K562 (cell line): ENCODE results near the gene KISS1R. TPM values are rescaled to one million over a fixed set of nuclear protein-coding genes. Genes with fewer than 3 reads are reported as not detected.

Experiments
- ATAC-seq: fragments of 200-7000 bp; cut with Tn5 transposase; 3 replicates; pipeline ENCODE4 v1.9.1; 2020; ENCODE audit warnings: moderate library complexity
- BruUV-seq: library from RNA; stranded (reverse); fragments of 400-500 nt; replicated peaks from 2 replicates; lab custom pipeline; 2021; lab: Mats Ljungman, UMichigan
- CTCF ChIA-PET: fragments of 300-600 bp; formaldehyde crosslinking; extraction: SDS; loops from one replicate; lab custom pipeline; 2021; ENCODE audit warnings: low intra/inter-chr PET ratio; lab: Yijun Ruan, JAX
- POLR2A ChIA-PET: fragments of 300-600, 350-650 bp; sonication (Branson Sonifier 250); formaldehyde crosslinking; extraction: SDS; loops from one replicate; lab custom pipeline; 2021; ENCODE audit warnings: antibody characterized with exemption, inconsistent platforms; lab: Yijun Ruan, JAX
- DNase-seq, 4 experiments: peaks; one replicate each; pipeline versions ENCODE4 v3.0.0 to v3.0.0-alpha.2; 2011 to 2018; ENCODE audit warnings: low spot score in 3 of 4, mixed read lengths in 3 of 4; ENCODE audit errors: extremely low read depth in 1 of 4
- FAIRE-seq: peaks from 2 replicates; lab custom pipeline; 2011; peaks lifted over from hg19 to GRCh38; lab: Jason Lieb, UNC
- H2AFZ ChIP-seq: 2 replicates; pipeline ENCODE4 v1.6.0; 2011; ENCODE audit warnings: low read depth, low read length, control low read depth, inconsistent platforms
- H3K27ac ChIP-seq: fragments of 200-600 bp; 3 replicates; pipeline ENCODE4 v1.8.0; 2011; ENCODE audit warnings: low read depth, mild to moderate bottlenecking, control low read depth, inconsistent platforms, low read length, moderate library complexity, mixed read lengths; ENCODE audit errors: extremely low read depth
- H3K27me3 ChIP-seq, 2 experiments: fragments of 300-600 bp in 1 of 2; 2 replicates in 1 of 2; 3 replicates in 1 of 2; pipeline versions ENCODE4 v1.6.0 to v1.8.0; 2011; ENCODE audit warnings: inconsistent platforms in 2 of 2, low read length in 2 of 2, mild to moderate bottlenecking in 1 of 2, mixed read lengths in 1 of 2, moderate library complexity in 1 of 2; ENCODE audit not compliant: control insufficient read depth in 2 of 2, insufficient read depth in 2 of 2
- H3K36me3 ChIP-seq: fragments of 300-600 bp; 3 replicates; pipeline ENCODE4 v1.8.0; 2011; ENCODE audit warnings: mild to moderate bottlenecking, low read length, inconsistent platforms; ENCODE audit not compliant: control insufficient read depth, insufficient read depth
- H3K4me1 ChIP-seq, 2 experiments: fragments of 200-600 bp in 1 of 2; replicated peaks in 1 of 2; 2 replicates in 1 of 2; 3 replicates in 1 of 2; pipeline versions ENCODE4 v1.5.1 to v1.8.0; 2011; ENCODE audit warnings: inconsistent platforms in 2 of 2, low read length in 2 of 2, mild to moderate bottlenecking in 1 of 2, mixed read lengths in 1 of 2, moderate library complexity in 1 of 2; ENCODE audit not compliant: control insufficient read depth in 2 of 2, insufficient read depth in 2 of 2
- H3K4me2 ChIP-seq: 2 replicates; pipeline ENCODE4 v1.6.1; 2011; ENCODE audit warnings: low read length, control low read depth, inconsistent platforms, mixed read lengths; ENCODE audit not compliant: insufficient read depth
- H3K4me3 ChIP-seq: fragments of 200-600 bp; sonication (generic), shearing (Covaris generic); 2 replicates; pipeline ENCODE4 v1.5.1; 2016; ENCODE audit warnings: control low read depth, inconsistent platforms
- H3K79me2 ChIP-seq: fragments of 200-600 bp; 3 replicates; pipeline ENCODE4 v1.8.0; 2011; ENCODE audit warnings: low read length, inconsistent platforms; ENCODE audit not compliant: control insufficient read depth, insufficient read depth
- H3K9ac ChIP-seq, 2 experiments: 2 replicates each; pipeline versions ENCODE4 v1.6.0 to v1.6.1; 2011; ENCODE audit warnings: low read depth in 2 of 2, low read length in 2 of 2, control low read depth in 1 of 2, inconsistent platforms in 1 of 2, mild to moderate bottlenecking in 1 of 2, mixed read lengths in 1 of 2; ENCODE audit not compliant: insufficient read depth in 1 of 2
- H3K9me1 ChIP-seq: one replicate; pipeline ENCODE4 v1.6.0; 2011; ENCODE audit warnings: inconsistent platforms, mild to moderate bottlenecking, low read length, moderate library complexity; ENCODE audit not compliant: control insufficient read depth, insufficient read depth
- H3K9me3 ChIP-seq: replicated peaks from 2 replicates; pipeline ENCODE4 v1.5.1; 2011; ENCODE audit warnings: low read depth, low read length, inconsistent platforms; ENCODE audit not compliant: control insufficient read depth, insufficient read depth
- H4K20me1 ChIP-seq: replicated peaks from 2 replicates; pipeline ENCODE4 v1.6.1; 2011; ENCODE audit warnings: low read length, inconsistent platforms, mixed read lengths; ENCODE audit not compliant: control insufficient read depth, insufficient read depth
- ATF1 ChIP-seq, 2 experiments: fragments of 450-650 bp in 1 of 2; IDR thresholded peaks; 2 replicates each; pipeline ENCODE4 v1.6.1; 2016; ENCODE audit warnings: missing compliant biosample characterization in 1 of 2, missing genetic modification characterization in 1 of 2
- BHLHE40 ChIP-seq: IDR thresholded peaks from 2 replicates; pipeline ENCODE4 v1.6.1; 2011; ENCODE audit warnings: low read length, improper control_type of control experiment
- CBFA2T2 ChIP-seq: fragments of 450-650 bp; conservative IDR thresholded peaks from 2 replicates; pipeline ENCODE4 v1.6.1; 2017; ENCODE audit warnings: mild to moderate bottlenecking
- CBFB ChIP-seq: sonication (generic); formaldehyde crosslinking; IDR thresholded peaks from 2 replicates; pipeline ENCODE4 v1.4.0; 2020; ENCODE audit warnings: mild to moderate bottlenecking, missing genetic modification reagents
- EP400 ChIP-seq: fragments of 450-650 bp; IDR thresholded peaks from 2 replicates; pipeline ENCODE4 v1.6.1; 2017; ENCODE audit warnings: antibody characterized with exemption, mild to moderate bottlenecking, moderate library complexity
- MCM7 ChIP-seq, 2 experiments: fragments of 450-650 bp; IDR thresholded peaks; 2 replicates each; pipeline ENCODE4 v1.6.1; 2016 to 2018
- SMARCA5 ChIP-seq: fragments of 450-650 bp; IDR thresholded peaks from 2 replicates; pipeline ENCODE4 v1.6.1; 2016
- SP2 ChIP-seq: IDR thresholded peaks from 2 replicates; pipeline ENCODE4 v1.6.1; 2011; ENCODE audit warnings: mild to moderate bottlenecking, low read depth, low read length, moderate library complexity; ENCODE audit not compliant: poor library complexity, severe bottlenecking; ENCODE audit errors: extremely low read depth
- TCF7L2 ChIP-seq: fragments of 150-350 bp; IDR thresholded peaks from 2 replicates; pipeline ENCODE4 v1.6.1; 2016; ENCODE audit warnings: low read depth, mild to moderate bottlenecking, low read length, moderate library complexity
- ZBTB7A ChIP-seq: IDR thresholded peaks from 2 replicates; pipeline ENCODE4 v1.6.1; 2011; ENCODE audit warnings: low read depth, mild to moderate bottlenecking, low read length, moderate library complexity, borderline replicate concordance; ENCODE audit not compliant: control insufficient read depth
- ZKSCAN8 ChIP-seq: fragments of 200-800 bp; sonication (Bioruptor generic); IDR thresholded peaks from 2 replicates; pipeline ENCODE4 v1.6.1; 2016; ENCODE audit warnings: missing genetic modification characterization, missing compliant biosample characterization
- WGBS: fragments of 100-300 bp; shearing (Covaris generic); methylation state at CpG from one replicate; pipeline ENCODE4 v1.1.6; 2016; ENCODE audit warnings: low coverage, mixed read lengths; ENCODE audit not compliant: insufficient coverage; ENCODE audit errors: missing lambda C conversion rate; 5-methylcytosine and 5-hydroxymethylcytosine counted together
- in situ Hi-C: fragments of 300-500 bp; cut with MboI; formaldehyde crosslinking; loops from 4 replicates; pipeline ENCODE4 v1.15.0; 2018; ENCODE audit warnings: inconsistent platforms, mixed read lengths
- intact Hi-C: fragments of 100-400 bp; cut with micrococcal nuclease; formaldehyde crosslinking; loops from 2 replicates; pipeline ENCODE4 v1.14.2; 2022
- polyA plus RNA-seq, 8 experiments: library from polyadenylated mRNA; depleted of rRNA in 4 of 8; stranded (reverse) in 5 of 8; unstranded in 3 of 8; fragments of >200 nt; fragmentation: Nextera tagmentation in 2 of 8; fragmentation: Illumina TruSeq in 1 of 8; extraction: Ambion mirVana in 2 of 8; extraction: Trizol in 1 of 8; gene quantifications; 2 replicates each; pipeline versions ENCODE4 v1.2.1 to v1.2.3, GENCODE V29; 2011 to 2014; ENCODE audit warnings: inconsistent platforms in 1 of 8, missing spikeins in 1 of 8
- total RNA-seq, 7 experiments: library from RNA; depleted of rRNA in 6 of 7; stranded (reverse); fragments of >200 nt in 6 of 7; fragmentation: Illumina TruSeq in 2 of 7; extraction: Trizol in 2 of 7; gene quantifications; 2 replicates each; pipeline versions ENCODE4 v1.2.1 to v1.2.3, GENCODE V29; 2011 to 2021; ENCODE audit warnings: low replicate concordance in 1 of 7
- TF ChIP-seq, protein P1 (sequence below): sonication (generic); formaldehyde crosslinking; IDR thresholded peaks from 2 replicates; pipeline ENCODE4 v1.9.0; 2022; ENCODE audit warnings: mild to moderate bottlenecking, missing genetic modification reagents
- TF ChIP-seq, protein P2 (sequence below): fragments of 450-650 bp; IDR thresholded peaks from 2 replicates; pipeline ENCODE4 v1.6.1; 2017; ENCODE audit warnings: antibody characterized with exemption, mild to moderate bottlenecking
- TF ChIP-seq, protein P3 (sequence below): sonication (generic); formaldehyde crosslinking; IDR thresholded peaks from 2 replicates; pipeline ENCODE4 v1.8.1; 2022; ENCODE audit warnings: missing genetic modification reagents

KISS1R gene
- total and polyA plus RNA-seq, 9 of the 15 experiments (the other 6 are each of a cell fraction or from before 2014, with no cell fraction given): 0.37 to 39.4 (median 2.0) TPM

DNA sequence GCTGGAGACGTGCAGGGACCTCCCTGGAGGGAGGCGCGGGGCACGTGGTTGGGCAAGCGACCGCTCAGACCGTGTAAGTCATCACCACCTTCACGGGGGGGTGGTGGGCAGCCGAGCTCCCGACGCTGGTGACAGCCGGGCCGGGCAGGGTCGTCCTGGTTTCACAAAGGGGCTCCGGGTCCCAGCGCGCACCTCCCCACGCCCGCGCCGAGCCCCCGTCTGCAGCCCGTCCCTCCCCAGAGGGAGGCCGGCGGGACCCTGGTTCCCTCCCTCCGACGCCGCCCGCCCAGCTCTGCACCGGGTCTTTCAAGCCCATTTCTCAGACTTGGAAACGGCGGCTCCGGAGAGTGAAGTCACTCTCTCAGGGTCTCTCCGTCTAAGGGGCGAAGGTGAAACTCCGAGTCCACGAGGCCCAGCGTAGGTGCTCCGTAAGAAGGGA lies 8.0 kb downstream of the KISS1R start:
- Histone ChIP-seq H3K4me3 (peak overlapping the region; percentile 99), H3K27me3 (no peaks in the 10 kb centered on the region), H3K27ac (peak overlapping the region; percentile 97), H3K9ac (peak overlapping the region; percentile 85 to 99), H3K4me1 (peaks cover 8 to 75% of the 10 kb centered on the region in 2 experiments; a peak in 4 of 5 replicates), H3K9me3 (no peaks in the 10 kb centered on the region), H3K4me2 (peak overlapping the region; percentile 95), H3K36me3 (peaks cover 20% of the 10 kb centered on the region; the same call in 2 of the 3 replicates), H2AFZ (peak overlapping the region; percentile 82), H3K79me2 (peaks cover 65% of the 10 kb centered on the region), H3K9me1 (no peaks in the 10 kb centered on the region), H4K20me1 (no peaks in the 10 kb centered on the region; the same call in 1 of the 2 replicates)
- no TSS peak for BruUV-seq
- in situ Hi-C loops (no loop called here), intact Hi-C loops (loop anchor here (1.0 to 2.0 kb wide), 2 partner anchors 30 to 55 kb away; no protein-coding TSS in a partner anchor)
- ChIA-PET CTCF (interaction anchor here (0.6 to 8.8 kb wide), 2 partner anchors 58 to 79 kb away, joined by 3 to 158 read pairs; partner anchors contain the start of gene WDR18), POLR2A (interaction anchor here (0.5 to 4.2 kb wide), 7 partner anchors 31 to 345 kb away, joined by 3 to 24 read pairs (median 3); partner anchors contain the start of genes RNU6-2 and WDR18)
- peak; percentile 91 for FAIRE-seq
- DNase-seq: peak; percentile 50 to 76 (median 62)
- ATAC-seq: peak; percentile 63
- WGBS: 0% methylated on average over 17 of the region's 39 CpGs
- no peak for TF ChIP-seq MCM7 (IDR thresholded peaks at IDR 0.05)
- TF ChIP-seq SMARCA5: peak; percentile 95; the same call in 1 of the 2 replicates
- TF ChIP-seq, protein P1, sequence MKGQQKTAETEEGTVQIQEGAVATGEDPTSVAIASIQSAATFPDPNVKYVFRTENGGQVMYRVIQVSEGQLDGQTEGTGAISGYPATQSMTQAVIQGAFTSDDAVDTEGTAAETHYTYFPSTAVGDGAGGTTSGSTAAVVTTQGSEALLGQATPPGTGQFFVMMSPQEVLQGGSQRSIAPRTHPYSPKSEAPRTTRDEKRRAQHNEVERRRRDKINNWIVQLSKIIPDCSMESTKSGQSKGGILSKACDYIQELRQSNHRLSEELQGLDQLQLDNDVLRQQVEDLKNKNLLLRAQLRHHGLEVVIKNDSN: peak; percentile 92
- 0 out of 2 replicates have a peak, but pooled peaks have one; percentile 32 for TF ChIP-seq BHLHE40
- peak; percentile 82 for TF ChIP-seq EP400
- TF ChIP-seq, protein P2, sequence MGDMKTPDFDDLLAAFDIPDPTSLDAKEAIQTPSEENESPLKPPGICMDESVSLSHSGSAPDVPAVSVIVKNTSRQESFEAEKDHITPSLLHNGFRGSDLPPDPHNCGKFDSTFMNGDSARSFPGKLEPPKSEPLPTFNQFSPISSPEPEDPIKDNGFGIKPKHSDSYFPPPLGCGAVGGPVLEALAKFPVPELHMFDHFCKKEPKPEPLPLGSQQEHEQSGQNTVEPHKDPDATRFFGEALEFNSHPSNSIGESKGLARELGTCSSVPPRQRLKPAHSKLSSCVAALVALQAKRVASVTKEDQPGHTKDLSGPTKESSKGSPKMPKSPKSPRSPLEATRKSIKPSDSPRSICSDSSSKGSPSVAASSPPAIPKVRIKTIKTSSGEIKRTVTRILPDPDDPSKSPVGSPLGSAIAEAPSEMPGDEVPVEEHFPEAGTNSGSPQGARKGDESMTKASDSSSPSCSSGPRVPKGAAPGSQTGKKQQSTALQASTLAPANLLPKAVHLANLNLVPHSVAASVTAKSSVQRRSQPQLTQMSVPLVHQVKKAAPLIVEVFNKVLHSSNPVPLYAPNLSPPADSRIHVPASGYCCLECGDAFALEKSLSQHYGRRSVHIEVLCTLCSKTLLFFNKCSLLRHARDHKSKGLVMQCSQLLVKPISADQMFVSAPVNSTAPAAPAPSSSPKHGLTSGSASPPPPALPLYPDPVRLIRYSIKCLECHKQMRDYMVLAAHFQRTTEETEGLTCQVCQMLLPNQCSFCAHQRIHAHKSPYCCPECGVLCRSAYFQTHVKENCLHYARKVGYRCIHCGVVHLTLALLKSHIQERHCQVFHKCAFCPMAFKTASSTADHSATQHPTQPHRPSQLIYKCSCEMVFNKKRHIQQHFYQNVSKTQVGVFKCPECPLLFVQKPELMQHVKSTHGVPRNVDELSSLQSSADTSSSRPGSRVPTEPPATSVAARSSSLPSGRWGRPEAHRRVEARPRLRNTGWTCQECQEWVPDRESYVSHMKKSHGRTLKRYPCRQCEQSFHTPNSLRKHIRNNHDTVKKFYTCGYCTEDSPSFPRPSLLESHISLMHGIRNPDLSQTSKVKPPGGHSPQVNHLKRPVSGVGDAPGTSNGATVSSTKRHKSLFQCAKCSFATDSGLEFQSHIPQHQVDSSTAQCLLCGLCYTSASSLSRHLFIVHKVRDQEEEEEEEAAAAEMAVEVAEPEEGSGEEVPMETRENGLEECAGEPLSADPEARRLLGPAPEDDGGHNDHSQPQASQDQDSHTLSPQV: peak; percentile 69; the same call in 1 of the 2 replicates
- no peak for TF ChIP-seq CBFA2T2
- no peak for TF ChIP-seq ATF1 (CRISPR knock-in tag; IDR thresholded peaks at IDR 0.05)
- TF ChIP-seq ATF1 (tag; IDR thresholded peaks at IDR 0.05): peak; percentile 81
- no peak for TF ChIP-seq ZKSCAN8 (CRISPR knock-in tag)
- 0 out of 2 replicates have a peak, but pooled peaks have one; percentile 55 for TF ChIP-seq CBFB
- TF ChIP-seq SP2: no peak
- TF ChIP-seq TCF7L2: no peak
- peak; percentile 66 for TF ChIP-seq ZBTB7A
- TF ChIP-seq, protein P3, sequence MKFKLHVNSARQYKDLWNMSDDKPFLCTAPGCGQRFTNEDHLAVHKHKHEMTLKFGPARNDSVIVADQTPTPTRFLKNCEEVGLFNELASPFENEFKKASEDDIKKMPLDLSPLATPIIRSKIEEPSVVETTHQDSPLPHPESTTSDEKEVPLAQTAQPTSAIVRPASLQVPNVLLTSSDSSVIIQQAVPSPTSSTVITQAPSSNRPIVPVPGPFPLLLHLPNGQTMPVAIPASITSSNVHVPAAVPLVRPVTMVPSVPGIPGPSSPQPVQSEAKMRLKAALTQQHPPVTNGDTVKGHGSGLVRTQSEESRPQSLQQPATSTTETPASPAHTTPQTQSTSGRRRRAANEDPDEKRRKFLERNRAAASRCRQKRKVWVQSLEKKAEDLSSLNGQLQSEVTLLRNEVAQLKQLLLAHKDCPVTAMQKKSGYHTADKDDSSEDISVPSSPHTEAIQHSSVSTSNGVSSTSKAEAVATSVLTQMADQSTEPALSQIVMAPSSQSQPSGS (CRISPR knock-in tag): peak; percentile 62; the same call in 1 of the 2 replicates
